GM12892 (cell line): ENCODE data around the gene ATP11A.
"Not testable (repeated sequence)": the region's sequence is repeated elsewhere in the genome, so short reads cannot be mapped to it uniquely, and the experiment has no call there.

ENCODE experiments used
- DNase-seq: peaks from one replicate; pipeline ENCODE4 v3.0.0; 2011; ENCODE audit not compliant: insufficient read length
- FAIRE-seq: peaks from 2 replicates; lab custom pipeline; 2011; peaks lifted over from hg19 to GRCh38; lab: Jason Lieb, UNC
- POLR2A ChIP-seq: IDR thresholded peaks from 2 replicates; pipeline ENCODE4 v1.6.1; 2011; ENCODE audit warnings: low read depth, low read length, control low read depth
- POLR2AphosphoS5 ChIP-seq: IDR thresholded peaks from 2 replicates; pipeline ENCODE4 v1.6.1; 2011; ENCODE audit warnings: low read depth, low read length, control low read depth
- TAF1 ChIP-seq: IDR thresholded peaks from 2 replicates; pipeline ENCODE4 v1.6.1; 2011; ENCODE audit warnings: low read depth, mild to moderate bottlenecking, control low read depth, low read length, borderline replicate concordance

Gene ATP11A

DNA sequence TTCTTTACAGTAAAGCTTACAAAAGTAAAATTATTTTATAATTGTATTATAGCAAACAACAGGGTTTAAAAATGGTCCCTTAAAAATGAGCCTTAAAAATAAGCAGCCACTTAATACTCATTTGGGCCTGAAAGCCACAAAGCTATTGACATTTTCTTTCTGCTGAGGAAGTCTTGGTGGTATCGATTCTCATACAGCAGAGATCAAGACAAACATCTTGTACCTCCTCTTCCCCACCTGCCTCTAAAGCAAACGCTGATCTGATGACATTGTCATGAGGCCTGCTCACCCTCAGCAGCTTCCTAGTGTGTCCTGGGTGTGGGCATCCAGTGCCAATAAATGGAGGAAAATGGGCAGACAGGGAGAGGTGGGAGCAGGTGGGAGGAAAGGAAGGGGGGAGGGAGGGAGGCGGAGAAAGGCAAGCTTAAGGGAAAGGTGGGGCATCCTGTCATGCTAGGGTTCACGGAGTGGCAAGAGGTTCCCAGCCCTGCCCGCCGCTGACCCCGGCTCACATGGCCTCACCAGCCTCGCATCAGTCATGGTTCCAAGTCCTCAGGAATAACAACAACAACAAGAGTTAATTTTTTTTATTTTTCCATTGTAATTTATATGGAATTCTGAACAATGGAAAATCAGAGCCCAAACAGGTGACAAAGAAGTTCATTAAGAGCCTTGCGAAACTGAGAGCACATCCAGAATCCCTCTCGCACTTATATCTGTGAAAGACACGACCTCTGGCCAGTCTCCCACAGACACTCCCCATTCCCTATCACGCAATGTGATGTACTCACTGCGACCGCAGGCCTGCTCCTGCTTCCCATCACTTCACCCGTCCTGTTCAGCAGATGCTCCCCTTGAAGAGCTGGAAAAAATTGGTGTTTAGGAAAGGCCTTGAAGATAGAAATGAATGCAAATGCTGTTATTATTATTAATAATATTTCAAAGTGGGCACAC lies 15.1 kb upstream of the ATP11A start:
- no peak for DNase-seq
- TF ChIP-seq POLR2AphosphoS5 (no peak), POLR2A (no peak), TAF1 (no peak)
- no peak for FAIRE-seq

DNA sequence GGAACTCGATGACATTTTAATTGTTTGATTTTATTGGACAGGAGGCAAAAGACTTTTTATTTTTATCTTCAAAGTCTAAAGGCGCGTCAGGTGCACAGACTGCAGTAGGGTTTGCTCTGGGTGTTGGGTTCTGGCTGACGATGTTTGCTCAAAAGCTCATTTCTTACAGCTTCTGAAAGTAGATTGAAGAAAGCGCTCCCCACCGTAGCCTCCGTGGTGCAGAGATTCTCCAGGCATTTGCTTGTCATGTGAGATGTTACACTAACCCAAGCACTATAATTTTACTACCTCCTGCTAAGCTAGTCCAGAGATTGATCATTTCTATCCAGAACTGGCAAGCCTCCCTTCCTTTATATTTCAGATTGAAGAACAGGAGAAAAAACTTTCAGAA lies 14.5 kb upstream of the ATP11A start:
- FAIRE-seq: no peak

DNA sequence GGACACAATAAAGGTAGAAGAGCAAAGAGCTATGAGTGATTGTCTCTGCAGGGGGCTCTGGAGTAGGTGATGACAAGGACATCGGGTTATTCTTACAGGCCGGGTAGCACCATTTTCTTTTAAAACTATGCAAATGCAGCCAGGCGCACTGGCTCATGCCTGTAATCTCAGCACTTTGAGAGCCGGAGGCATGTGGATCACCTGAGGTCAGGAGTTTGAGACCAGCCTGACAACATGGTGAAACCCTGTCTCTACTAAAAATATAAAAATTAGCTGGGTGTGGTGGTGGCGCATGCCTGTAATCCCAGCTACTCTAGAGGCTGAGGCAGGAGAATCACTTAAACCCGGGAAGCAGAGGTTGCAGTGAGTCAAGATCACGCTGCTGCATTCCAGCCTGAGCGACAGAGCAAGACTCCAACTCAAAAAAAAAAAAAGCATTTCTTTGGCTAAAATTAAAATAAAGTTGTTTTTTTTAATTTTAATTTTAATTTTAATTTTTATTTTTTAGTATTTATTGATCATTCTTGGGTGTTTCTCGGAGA lies 12.3 kb upstream of the ATP11A start:
- FAIRE-seq: not testable (repeated sequence)

More for the DNA sequence above, 14.5 kb upstream of the ATP11A start:
- TF ChIP-seq POLR2A: no peak
- TF ChIP-seq TAF1: no peak
- no peak for TF ChIP-seq POLR2AphosphoS5
- no peak for DNase-seq

DNA sequence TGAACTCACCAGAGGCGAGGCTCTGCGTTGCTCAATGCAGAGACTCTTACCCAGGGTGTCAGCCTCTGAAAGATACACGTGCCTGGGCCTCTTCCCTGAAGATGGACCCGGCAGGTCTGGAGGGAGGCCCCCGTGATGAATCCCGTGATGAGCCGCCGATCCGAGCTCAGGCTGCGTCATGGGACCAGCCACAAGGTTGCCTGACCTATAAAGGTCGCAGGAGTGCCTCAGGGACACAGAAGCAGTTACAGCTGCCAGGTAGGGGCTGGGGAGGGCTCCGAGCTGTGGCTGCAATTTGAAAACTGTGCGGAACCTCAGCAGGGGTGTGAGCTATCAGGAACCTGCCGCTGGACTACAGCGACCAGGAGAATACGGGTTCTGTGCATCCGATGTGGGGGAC lies 10.5 kb upstream of the ATP11A start:
- no peak for TF ChIP-seq POLR2AphosphoS5
- no peak for TF ChIP-seq TAF1
- TF ChIP-seq POLR2A: no peak

More for the DNA sequence above, 12.3 kb upstream of the ATP11A start:
- DNase-seq: not testable (repeated sequence)

DNA sequence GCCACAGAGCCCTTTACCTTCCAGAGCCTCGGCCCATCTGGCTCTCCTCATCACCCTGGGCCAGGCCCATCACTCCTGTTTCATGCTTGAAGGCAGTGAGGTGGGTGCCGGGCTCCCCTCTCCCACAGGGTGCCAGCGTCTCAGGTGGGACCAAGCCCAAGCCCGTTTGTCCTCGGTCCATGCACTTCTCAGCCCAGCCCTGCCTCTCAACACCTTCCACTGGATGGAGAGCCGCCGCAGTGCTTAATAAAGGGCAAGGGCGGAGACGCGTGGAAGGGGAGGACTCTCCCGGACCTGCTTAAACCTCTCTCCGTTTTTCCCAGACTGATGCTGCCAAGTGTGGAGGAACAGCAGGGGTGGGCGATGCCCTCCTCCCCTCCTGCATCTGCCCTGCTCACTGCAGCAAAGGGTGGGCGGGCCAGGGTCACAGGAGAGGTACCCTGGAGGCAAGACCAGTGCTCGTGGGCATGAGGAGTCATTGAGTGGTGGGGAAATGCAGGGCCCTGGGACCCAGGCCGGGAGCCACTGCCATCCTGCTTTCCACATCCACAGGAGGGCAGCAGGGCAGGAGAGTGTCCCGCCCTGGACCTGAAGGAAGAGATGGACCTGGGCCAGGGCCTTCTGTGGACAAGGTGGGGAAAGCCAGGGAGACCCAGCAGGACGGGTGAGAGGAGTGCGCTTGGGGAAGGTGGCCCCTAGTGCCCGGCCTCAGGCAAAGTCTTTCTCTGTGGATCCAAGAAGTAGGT lies 9.7 kb upstream of the ATP11A start:
- FAIRE-seq: no peak
- TF ChIP-seq TAF1 (no peak), POLR2AphosphoS5 (no peak)
- no peak for DNase-seq

More for the DNA sequence above, 10.5 kb upstream of the ATP11A start:
- FAIRE-seq: no peak
- DNase-seq: no peak

DNA sequence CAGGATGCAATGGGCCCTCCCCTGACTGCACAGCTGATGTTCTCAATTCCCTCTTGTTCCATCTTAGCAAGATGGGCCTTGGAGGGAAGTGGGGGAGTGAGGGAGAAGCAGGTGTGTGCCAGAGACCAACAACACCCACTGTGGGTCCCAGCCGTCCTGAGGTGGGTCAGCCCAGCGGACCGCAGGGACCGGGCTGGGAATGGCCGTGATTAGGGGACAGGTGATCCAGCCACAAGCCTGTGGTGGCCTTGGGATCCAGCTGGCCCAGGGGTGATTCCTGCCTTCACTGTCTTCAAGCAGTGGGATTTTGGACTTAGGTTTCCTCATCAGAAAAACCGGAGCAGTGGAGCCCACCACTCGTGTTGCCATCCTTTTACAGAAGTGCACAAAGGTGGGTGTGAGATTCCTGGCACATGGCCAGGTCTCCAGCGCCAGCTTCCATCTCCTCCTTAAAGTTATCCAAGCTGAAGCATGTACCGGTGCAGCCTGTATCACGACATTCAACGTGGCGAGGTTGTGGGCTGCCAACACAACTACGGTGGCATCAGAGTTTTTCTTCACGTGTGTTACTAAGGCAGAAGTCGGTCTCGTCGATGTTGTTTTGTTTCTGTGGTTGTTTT lies 9.0 kb upstream of the ATP11A start:
- FAIRE-seq: no peak
- TF ChIP-seq POLR2A: no peak
- no peak for TF ChIP-seq POLR2AphosphoS5
- TF ChIP-seq TAF1: no peak
- DNase-seq: no peak

DNA sequence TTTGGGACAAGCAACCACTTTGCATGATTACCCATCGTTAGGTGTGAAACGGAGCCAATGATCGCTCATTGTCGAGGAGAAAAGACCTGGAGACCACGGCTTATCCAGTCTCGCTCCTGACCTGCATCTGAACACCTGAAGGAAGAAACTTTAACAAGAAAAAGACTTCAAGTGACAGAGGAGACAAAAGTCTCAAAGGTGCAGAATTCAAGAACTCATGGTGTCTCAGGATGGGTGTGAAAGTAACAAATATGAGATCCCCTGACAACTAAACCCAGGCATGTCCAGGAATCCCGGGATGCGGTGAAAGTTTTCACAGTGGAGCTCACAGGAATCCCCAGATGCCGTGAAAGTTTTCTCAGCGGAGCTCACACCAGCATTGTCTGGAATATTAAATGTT lies 6.3 kb upstream of the ATP11A start:
- DNase-seq (no peak), FAIRE-seq (no peak)
- no peak for TF ChIP-seq POLR2A
- TF ChIP-seq TAF1: no peak
- TF ChIP-seq POLR2AphosphoS5: no peak

DNA sequence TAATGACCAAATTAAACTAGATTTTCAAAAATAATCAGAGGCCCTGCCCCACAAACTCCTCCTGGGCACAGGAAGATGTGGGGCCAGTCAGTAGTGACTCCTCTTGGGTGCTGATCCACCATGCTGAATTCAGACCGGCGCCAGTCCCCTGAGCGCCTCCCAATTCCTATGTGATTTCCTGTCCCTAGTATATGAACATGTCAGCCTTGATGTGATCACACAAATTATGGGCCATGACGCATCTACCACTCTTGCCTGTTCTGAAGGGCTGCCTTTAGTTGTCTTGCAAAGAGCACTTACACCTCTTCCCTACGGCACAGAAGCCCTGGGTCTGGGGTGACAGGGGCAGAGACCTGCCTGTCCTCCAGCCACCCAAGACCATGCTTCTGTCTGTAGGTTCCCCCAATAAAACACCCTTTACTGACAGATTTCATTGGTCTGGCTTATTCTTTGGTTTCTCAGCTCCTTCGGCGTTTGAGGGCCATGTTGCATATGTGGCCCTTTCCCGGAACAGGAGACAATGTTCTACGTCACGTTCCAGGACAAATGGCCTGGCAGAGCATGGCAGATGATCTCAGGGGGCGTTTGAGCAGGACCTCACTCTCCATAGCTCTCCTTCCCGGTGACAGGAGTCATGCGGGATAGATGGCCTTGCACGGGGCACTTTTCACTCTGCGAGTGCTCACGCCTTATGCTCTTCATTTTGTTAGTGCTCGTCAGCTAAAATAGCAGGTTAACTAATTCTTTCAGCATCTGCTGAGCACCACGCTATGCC lies 5.6 kb upstream of the ATP11A start:
- FAIRE-seq: no peak
- TF ChIP-seq POLR2A: no peak
- no peak for TF ChIP-seq TAF1
- no peak for TF ChIP-seq POLR2AphosphoS5

DNA sequence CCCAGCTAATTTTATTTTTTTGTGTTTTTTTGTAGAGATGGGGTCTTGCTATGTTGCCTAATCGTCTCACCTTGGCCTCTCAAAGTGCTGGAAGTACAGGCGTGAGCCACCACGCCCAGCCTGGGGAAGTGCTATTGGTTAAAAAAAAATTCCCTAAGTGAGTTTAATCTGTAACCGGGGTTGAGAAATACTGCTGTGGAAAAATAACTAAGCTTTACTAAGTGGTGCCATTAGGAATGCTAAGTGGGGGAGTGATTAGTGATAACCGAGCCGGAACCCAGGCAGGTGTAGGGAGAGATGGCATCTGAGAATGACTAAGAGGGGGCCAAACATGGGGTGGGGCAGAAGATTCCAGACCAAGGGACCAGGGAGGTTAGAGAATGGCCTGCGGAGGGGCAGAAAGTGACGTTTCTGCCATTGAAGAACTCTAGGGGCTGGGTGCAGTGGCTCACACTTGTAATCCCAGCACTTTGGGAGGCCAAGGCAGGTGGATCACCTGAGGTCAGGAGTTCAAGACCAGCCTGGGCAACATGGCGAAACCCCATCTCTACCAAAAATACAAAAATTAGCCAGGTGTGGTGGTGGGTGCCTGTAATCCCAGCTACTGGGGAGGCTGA lies 4.5 kb upstream of the ATP11A start:
- not testable (repeated sequence) for FAIRE-seq, DNase-seq

More for the DNA sequence above, 5.6 kb upstream of the ATP11A start:
- no peak for DNase-seq

DNA sequence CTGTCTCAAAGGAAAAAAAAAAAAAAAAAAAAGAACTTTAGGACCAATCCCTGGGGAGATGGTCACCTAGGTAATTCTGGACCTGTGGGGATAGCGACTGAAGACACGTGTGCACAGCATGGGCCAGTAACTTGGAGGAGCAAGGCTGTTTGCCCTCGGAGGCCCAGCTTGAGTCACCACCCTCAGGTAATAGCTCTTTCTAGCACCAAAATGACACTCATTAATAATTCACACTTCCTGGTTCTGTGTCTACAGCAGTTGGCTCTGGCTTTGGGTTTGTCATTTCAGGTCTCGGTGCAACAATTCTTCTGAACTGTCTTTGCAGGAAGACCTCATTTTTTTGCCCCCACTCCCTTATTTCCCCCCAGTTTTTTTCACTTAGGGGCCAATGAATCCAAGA lies 3.9 kb upstream of the ATP11A start:
- TF ChIP-seq POLR2A (no peak), POLR2AphosphoS5 (no peak), TAF1 (no peak)
- FAIRE-seq: no peak

DNA sequence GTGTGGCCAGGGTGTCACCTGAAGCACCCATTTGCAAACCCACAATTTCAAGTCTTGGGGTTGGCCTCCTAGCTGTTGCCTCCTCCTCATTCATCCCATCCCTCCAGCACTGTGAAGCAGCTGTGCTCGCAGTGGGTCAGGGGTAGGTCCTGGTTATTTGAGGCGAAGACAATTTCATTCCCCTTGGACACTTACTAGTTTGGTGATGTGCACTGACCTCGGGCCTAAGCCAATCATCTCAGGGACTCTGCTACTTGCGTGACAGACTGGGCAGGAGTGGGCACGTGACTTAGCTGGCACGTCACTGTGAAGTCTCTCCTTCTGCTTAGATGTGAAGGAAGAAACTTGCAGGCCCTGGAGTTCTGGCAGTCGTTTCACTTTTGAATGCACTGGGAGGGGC lies 3.5 kb upstream of the ATP11A start:
- FAIRE-seq: no peak
- no peak for TF ChIP-seq POLR2A
- TF ChIP-seq TAF1: no peak
- TF ChIP-seq POLR2AphosphoS5: no peak

More for the DNA sequence above, 3.9 kb upstream of the ATP11A start:
- DNase-seq: no peak

More for the DNA sequence above, 3.5 kb upstream of the ATP11A start:
- no peak for DNase-seq
